IMR-90 (cell line): ENCODE measurements around the gene DUSP9.

Experiments
- BHLHE40 ChIP-seq: fragments of 150-350 bp; IDR thresholded peaks from 2 replicates; pipeline ENCODE4 v1.6.1; 2016; ENCODE audit warnings: mild to moderate bottlenecking, low read depth, low read length
- CEBPB ChIP-seq: IDR thresholded peaks from 2 replicates; pipeline ENCODE4 v1.6.1; 2012; ENCODE audit warnings: low read depth, low read length, improper control_type of control experiment
- CHD1 ChIP-seq: IDR thresholded peaks from 2 replicates; pipeline ENCODE4 v1.6.1; 2012; ENCODE audit warnings: low read depth, low read length, improper control_type of control experiment
- CTCF ChIP-seq: conservative IDR thresholded peaks from 2 replicates; pipeline ENCODE4 v1.5.1; 2012; ENCODE audit warnings: mild to moderate bottlenecking, low read depth, low read length, improper control_type of control experiment
- FOS ChIP-seq: fragments of 150-350 bp; IDR thresholded peaks from 2 replicates; pipeline ENCODE4 v1.6.1; 2016; ENCODE audit warnings: low read depth, low read length
- MAZ ChIP-seq: IDR thresholded peaks from 2 replicates; pipeline ENCODE4 v1.6.1; 2012; ENCODE audit warnings: low read depth, mild to moderate bottlenecking, low read length, improper control_type of control experiment, moderate library complexity, borderline replicate concordance
- NFE2L2 ChIP-seq: fragments of 150-350 bp; IDR thresholded peaks from 2 replicates; pipeline ENCODE4 v1.6.1; 2016; ENCODE audit warnings: low read depth, mild to moderate bottlenecking, low read length
- POLR2A ChIP-seq: IDR thresholded peaks from 2 replicates; pipeline ENCODE4 v1.6.1; 2012; ENCODE audit warnings: mild to moderate bottlenecking, low read depth, low read length
- RAD21 ChIP-seq: IDR thresholded peaks from 2 replicates; pipeline ENCODE4 v1.6.1; 2012; ENCODE audit warnings: low read length, improper control_type of control experiment
- SMC3 ChIP-seq: fragments of 150-350 bp; IDR thresholded peaks from 2 replicates; pipeline ENCODE4 v1.6.1; 2016; ENCODE audit warnings: low read depth, mild to moderate bottlenecking, antibody characterized with exemption, low read length, moderate library complexity

- no peak for TF ChIP-seq CTCF
- TF ChIP-seq FOS = no peak
- TF ChIP-seq CHD1 = no peak
- TF ChIP-seq MAZ = no peak
- no peak for TF ChIP-seq POLR2A
- TF ChIP-seq SMC3 = no peak
- no peak for TF ChIP-seq NFE2L2
- no peak for TF ChIP-seq RAD21
- TF ChIP-seq BHLHE40 = no peak
- TF ChIP-seq CEBPB = no peak
Measured at GRCh38 chrX:153608806-153609205, 38.2 kb upstream of the DUSP9 start.
